NCI-H146 (cell line): ENCODE results near the gene GSTCD.
"Not testable (repeated sequence)": the region's sequence is repeated elsewhere in the genome, so short reads cannot be mapped to it uniquely, and the experiment has no call there.

Experiments
- DNase-seq: peaks from one replicate; lab custom pipeline; 2025; lab: John Stamatoyannopoulos, UW

GSTCD gene

GRCh38 chr4:105807496-105807895, 98.9 kb downstream of the GSTCD start:
- no peak for DNase-seq

- no peak for DNase-seq
Observed at GRCh38 chr4:105808030-105808749, 99.6 kb downstream of the GSTCD start.

- no peak for DNase-seq
Observed at GRCh38 chr4:105808750-105809041, 100.1 kb downstream of the GSTCD start.

- no peak for DNase-seq
Observed at GRCh38 chr4:105815701-105816100, 107.1 kb downstream of the GSTCD start.

GRCh38 chr4:105822061-105822460, 113.5 kb downstream of the GSTCD start:
- no peak for DNase-seq

- no peak for DNase-seq
Observed at GRCh38 chr4:105828074-105828473, 119.5 kb downstream of the GSTCD start.

GRCh38 chr4:105831189-105831588, 122.6 kb downstream of the GSTCD start:
- no peak for DNase-seq

GRCh38 chr4:105835177-105835576, 126.6 kb downstream of the GSTCD start:
- no peak for DNase-seq

GRCh38 chr4:105836537-105836936, 128.0 kb downstream of the GSTCD start:
- no peak for DNase-seq

- no peak for DNase-seq
Observed at GRCh38 chr4:105837037-105837436, 128.5 kb downstream of the GSTCD start.

- DNase-seq = peak; percentile 73
Observed at GRCh38 chr4:105838082-105838481, 129.5 kb downstream of the GSTCD start.

GRCh38 chr4:105840426-105841174, 132.0 kb downstream of the GSTCD start:
- DNase-seq = peak; percentile 26

- DNase-seq = no peak
Observed at GRCh38 chr4:105843941-105844340, 135.4 kb downstream of the GSTCD start.

- no peak for DNase-seq
Observed at GRCh38 chr4:105845559-105845958, 137.0 kb downstream of the GSTCD start.

GRCh38 chr4:105848359-105848758, 139.8 kb downstream of the GSTCD start:
- DNase-seq = not testable (repeated sequence)

GRCh38 chr4:105851196-105851595, 142.6 kb downstream of the GSTCD start:
- no peak for DNase-seq

- not testable (repeated sequence) for DNase-seq
Observed at GRCh38 chr4:105852230-105852629, 143.6 kb downstream of the GSTCD start.

- DNase-seq = no peak
Observed at GRCh38 chr4:105858466-105859040, 150.0 kb downstream of the GSTCD start.

GRCh38 chr4:105859233-105859632, 150.6 kb downstream of the GSTCD start:
- DNase-seq = no peak

- DNase-seq = no peak
Observed at GRCh38 chr4:105870963-105871362, 162.4 kb downstream of the GSTCD start.

- DNase-seq = no peak
Observed at GRCh38 chr4:105871997-105872396, 163.4 kb downstream of the GSTCD start.

GRCh38 chr4:105875233-105875632, 166.6 kb downstream of the GSTCD start:
- DNase-seq = no peak

GRCh38 chr4:105878668-105879067, 170.1 kb downstream of the GSTCD start:
- DNase-seq = no peak
